DOHH2 (cell line): ENCODE results near the gene DTHD1.

Source experiments
- H3F3A ChIP-seq: fragments of 200-600 bp; sonication (generic), shearing (Covaris generic); 2 replicates; pipeline ENCODE4 v1.6.0; 2016; ENCODE audit warnings: antibody characterized with exemption, mild to moderate bottlenecking; ENCODE audit not compliant: control insufficient read depth, insufficient read depth
- H3K27ac ChIP-seq: fragments of 200-600 bp; sonication (generic); 2 replicates; pipeline ENCODE4 v1.5.1; 2014; ENCODE audit warnings: low read depth, mild to moderate bottlenecking, low read length, moderate library complexity
- H3K27me3 ChIP-seq: fragments of 200-600 bp; sonication (generic); 2 replicates; pipeline ENCODE4 v1.6.1; 2014; ENCODE audit warnings: mild to moderate bottlenecking, low read length, mixed read lengths; ENCODE audit not compliant: control insufficient read depth
- H3K36me3 ChIP-seq: fragments of 200-600 bp; sonication (generic); 2 replicates; pipeline ENCODE4 v1.6.1; 2014; ENCODE audit warnings: mild to moderate bottlenecking, low read length, moderate library complexity, mixed read lengths; ENCODE audit not compliant: control insufficient read depth
- H3K4me1 ChIP-seq: fragments of 200-600 bp; sonication (generic); 2 replicates; pipeline ENCODE4 v1.6.1; 2014; ENCODE audit warnings: mild to moderate bottlenecking, low read length, mixed read lengths; ENCODE audit not compliant: control insufficient read depth
- H3K4me2 ChIP-seq: fragments of 200-600 bp; sonication (generic); 2 replicates; pipeline ENCODE4 v1.6.0; 2014; ENCODE audit warnings: mild to moderate bottlenecking, low read length, moderate library complexity
- H3K4me3 ChIP-seq: fragments of 200-600 bp; sonication (generic); 2 replicates; pipeline ENCODE4 v1.5.1; 2014; ENCODE audit warnings: mild to moderate bottlenecking, low read length, mixed read lengths
- H3K79me2 ChIP-seq: fragments of 200-600 bp; sonication (generic); 2 replicates; pipeline ENCODE4 v1.6.1; 2014; ENCODE audit warnings: mild to moderate bottlenecking, low read length, mixed read lengths; ENCODE audit not compliant: control insufficient read depth
- H3K9me2 ChIP-seq: fragments of 200-600 bp; sonication (generic); replicated peaks from 2 replicates; pipeline ENCODE4 v1.6.1; 2014; ENCODE audit warnings: mild to moderate bottlenecking, low read length, mixed read lengths; ENCODE audit not compliant: control insufficient read depth
- H3K9me3 ChIP-seq: fragments of 200-600 bp; sonication (generic); 2 replicates; pipeline ENCODE4 v1.6.1; 2014; ENCODE audit warnings: antibody characterized with exemption, low read length, mixed read lengths; ENCODE audit not compliant: control insufficient read depth, insufficient read depth
- H4K20me1 ChIP-seq: fragments of 200-600 bp; sonication (generic); 2 replicates; pipeline ENCODE4 v1.6.0; 2014; ENCODE audit warnings: low read depth, mild to moderate bottlenecking, antibody characterized with exemption, low read length, moderate library complexity; ENCODE audit not compliant: control insufficient read depth, insufficient read depth
- CTCF ChIP-seq: fragments of 200-600 bp; sonication (generic); IDR thresholded peaks from one replicate; pipeline ENCODE4 v1.5.1; 2014; ENCODE audit warnings: antibody characterized with exemption, mild to moderate bottlenecking, low read depth, low read length; ENCODE audit not compliant: poor library complexity, severe bottlenecking
- EZH2phosphoT487 ChIP-seq: fragments of 200-600 bp; sonication (generic); IDR thresholded peaks from 2 replicates; pipeline ENCODE4 v1.6.1; 2017; ENCODE audit warnings: borderline replicate concordance, mild to moderate bottlenecking, antibody characterized with exemption, low read length, moderate library complexity, mixed read lengths

DTHD1 gene

GRCh38 chr4:36283912-36284465, 2.6 kb downstream of the DTHD1 start:
- no peaks in the 10 kb centered on the region for H3K4me1 ChIP-seq
- no peaks in the 10 kb centered on the region; the same call in 1 of the 2 replicates for H3K9me2 ChIP-seq
- no peak for TF ChIP-seq EZH2phosphoT487
- H4K20me1 ChIP-seq = no peaks in the 10 kb centered on the region
- H3F3A ChIP-seq = no peaks in the 10 kb centered on the region
- no peak overlapping the region for H3K4me2 ChIP-seq
- H3K27ac ChIP-seq = no peak overlapping the region
- no peaks in the 10 kb centered on the region for H3K36me3 ChIP-seq
- H3K27me3 ChIP-seq = no peaks in the 10 kb centered on the region
- no peaks in the 10 kb centered on the region for H3K9me3 ChIP-seq
- no peaks in the 10 kb centered on the region for H3K79me2 ChIP-seq
- H3K4me3 ChIP-seq = no peak overlapping the region

- H3K4me3 ChIP-seq = no peak overlapping the region
- no peaks in the 10 kb centered on the region for H3K79me2 ChIP-seq
- H3K27me3 ChIP-seq = no peaks in the 10 kb centered on the region
- no peaks in the 10 kb centered on the region for H3K9me3 ChIP-seq
- no peak overlapping the region for H3K4me2 ChIP-seq
- H3K9me2 ChIP-seq = no peaks in the 10 kb centered on the region; the same call in 1 of the 2 replicates
- H3K36me3 ChIP-seq = no peaks in the 10 kb centered on the region
- H3K4me1 ChIP-seq = no peaks in the 10 kb centered on the region
- H4K20me1 ChIP-seq = no peaks in the 10 kb centered on the region
- TF ChIP-seq EZH2phosphoT487 (no peak), CTCF (no peak)
- H3F3A ChIP-seq = no peaks in the 10 kb centered on the region
- H3K27ac ChIP-seq = no peak overlapping the region
Measured at GRCh38 chr4:36285784-36286480, 4.5 kb downstream of the DTHD1 start.

GRCh38 chr4:36286481-36286871, 5.1 kb downstream of the DTHD1 start:
- Histone ChIP-seq H4K20me1 (no peaks in the 10 kb centered on the region), H3K4me3 (no peak overlapping the region), H3F3A (no peaks in the 10 kb centered on the region), H3K27ac (no peak overlapping the region), H3K4me1 (no peaks in the 10 kb centered on the region), H3K27me3 (no peaks in the 10 kb centered on the region), H3K79me2 (no peaks in the 10 kb centered on the region), H3K36me3 (no peaks in the 10 kb centered on the region), H3K9me3 (no peaks in the 10 kb centered on the region), H3K9me2 (no peaks in the 10 kb centered on the region; the same call in 1 of the 2 replicates), H3K4me2 (no peak overlapping the region)
- TF ChIP-seq CTCF (no peak), EZH2phosphoT487 (no peak)

- Histone ChIP-seq H3K4me2 (no peak overlapping the region), H3F3A (no peaks in the 10 kb centered on the region), H3K9me3 (no peaks in the 10 kb centered on the region), H3K4me1 (no peaks in the 10 kb centered on the region), H3K27ac (no peak overlapping the region), H3K4me3 (no peak overlapping the region), H3K79me2 (no peaks in the 10 kb centered on the region), H3K36me3 (no peaks in the 10 kb centered on the region), H4K20me1 (no peaks in the 10 kb centered on the region), H3K9me2 (no peaks in the 10 kb centered on the region; the same call in 1 of the 2 replicates), H3K27me3 (no peaks in the 10 kb centered on the region)
- TF ChIP-seq EZH2phosphoT487 (no peak), CTCF (no peak)
Measured at GRCh38 chr4:36288731-36289426, 7.5 kb downstream of the DTHD1 start.
